H1 (cell line): ENCODE results near the gene IL17RD. TPM values are rescaled to one million over a fixed set of nuclear protein-coding genes. Genes with fewer than 3 reads are reported as not detected.

Source experiments
- POLR2A ChIP-seq, 2 experiments: IDR thresholded peaks; 1 replicate in 1 of 2; 2 replicates in 1 of 2; pipeline ENCODE4 v1.6.1; 2011; ENCODE audit warnings: low read depth in 2 of 2, low read length in 2 of 2, mild to moderate bottlenecking in 2 of 2; ENCODE audit errors: control extremely low read depth in 1 of 2
- RNF2 ChIP-seq: fragments of 200-900, 300-1000 bp; sonication (generic); IDR thresholded peaks from 2 replicates; pipeline ENCODE4 v1.7.1; 2016; ENCODE audit warnings: borderline replicate concordance, low read depth, mild to moderate bottlenecking, antibody characterized with exemption, low read length; ENCODE audit not compliant: poor library complexity, severe bottlenecking; ENCODE audit errors: missing control alignments
- SP1 ChIP-seq: IDR thresholded peaks from 2 replicates; pipeline ENCODE4 v1.6.1; 2011; ENCODE audit warnings: low read depth, low read length
- TAF1 ChIP-seq: IDR thresholded peaks from 2 replicates; pipeline ENCODE4 v1.6.1; 2011; ENCODE audit warnings: mild to moderate bottlenecking, low read depth, low read length
- TEAD4 ChIP-seq: IDR thresholded peaks from 2 replicates; pipeline ENCODE4 v1.6.1; 2012; ENCODE audit warnings: low read depth, low read length, inconsistent platforms, mixed read lengths
- polyA plus RNA-seq, 7 experiments: library from polyadenylated mRNA; depleted of rRNA in 3 of 7; stranded (reverse) in 5 of 7; unstranded in 2 of 7; fragments of >200 nt in 5 of 7; fragments of 200-250 nt in 2 of 7; gene quantifications; 1 replicate in 5 of 7; 2 replicates in 1 of 7; 4 replicates in 1 of 7; pipeline versions ENCODE4 v1.2.1 to v1.2.3, GENCODE V29; 2011 to 2013; ENCODE audit warnings: missing spikeins in 2 of 7, mixed read lengths in 2 of 7
- total RNA-seq: library from RNA; stranded (reverse); fragmentation: NEBNext Ultra II Directional; extraction: Animal tissue kit (Norgen Biotek cat#: 25700); gene quantifications from 2 replicates; pipeline ENCODE4 v1.2.1, GENCODE V29; 2021
- TF ChIP-seq, protein P1 (sequence below): fragments of 300-600 bp; sonication (generic); IDR thresholded peaks from 2 replicates; pipeline ENCODE4 v1.7.1; 2012; ENCODE audit warnings: low read length, moderate library complexity, mild to moderate bottlenecking, inconsistent platforms; ENCODE audit not compliant: insufficient replicate concordance
- TF ChIP-seq, protein P2 (sequence below), 3 experiments: IDR thresholded peaks; 1 replicate in 2 of 3; 2 replicates in 1 of 3; pipeline versions ENCODE4 v1.5.1 to v1.6.1; 2011; ENCODE audit warnings: low read length in 3 of 3, mild to moderate bottlenecking in 3 of 3, inconsistent platforms in 2 of 3, low read depth in 1 of 3, moderate library complexity in 1 of 3; ENCODE audit not compliant: insufficient read depth in 1 of 3; ENCODE audit errors: control extremely low read depth in 1 of 3

The IL17RD gene
- total and polyA plus RNA-seq, 2 of the 8 experiments (the other 6 are each of a cell fraction or from before 2014, with no cell fraction given) = 10.9 to 48.9 TPM

DNA sequence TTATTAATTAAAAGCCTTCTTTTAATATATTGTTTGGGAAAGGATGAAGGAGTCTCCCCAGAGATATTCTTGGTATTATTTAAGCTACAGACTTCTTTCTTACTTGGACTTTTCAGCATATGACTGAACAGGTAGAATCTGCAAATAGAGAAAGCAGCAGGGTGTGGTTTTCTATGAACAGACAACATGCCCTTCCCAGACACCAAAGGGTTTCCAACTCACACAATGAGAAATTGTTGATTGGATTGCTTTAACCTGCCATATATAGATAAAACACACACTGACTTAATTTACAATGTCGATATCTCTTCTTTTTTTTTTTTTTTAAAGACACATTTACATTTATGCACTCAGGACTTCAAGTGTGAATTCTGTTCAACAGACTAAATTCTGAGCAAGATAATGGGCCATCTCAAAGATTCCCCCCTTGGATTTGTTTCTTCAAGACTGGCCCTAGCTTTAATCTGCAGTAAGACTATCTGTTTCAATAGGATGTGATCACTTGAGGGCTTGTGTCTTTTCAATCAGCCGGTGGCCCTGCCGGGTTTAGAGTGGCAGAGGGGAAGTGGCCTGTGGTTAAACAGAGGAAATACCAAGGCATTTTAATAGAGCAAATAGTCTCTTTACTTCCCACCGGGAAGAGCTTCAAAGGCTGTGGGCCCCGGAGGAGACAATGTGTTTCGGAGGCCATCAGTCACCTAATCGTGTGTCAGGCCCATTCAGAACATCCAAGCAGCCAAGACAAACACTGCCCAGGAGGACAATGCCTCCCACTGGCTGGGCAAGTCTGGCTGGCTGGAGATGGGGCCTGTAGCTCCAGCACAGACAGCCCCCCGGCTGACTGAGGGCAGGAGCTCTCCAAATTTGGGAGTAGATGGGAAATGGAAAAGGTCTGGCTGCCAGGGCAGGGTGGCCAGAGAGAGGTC, 6.1 kb downstream of the IL17RD start (continued):
- TF ChIP-seq, protein P1, sequence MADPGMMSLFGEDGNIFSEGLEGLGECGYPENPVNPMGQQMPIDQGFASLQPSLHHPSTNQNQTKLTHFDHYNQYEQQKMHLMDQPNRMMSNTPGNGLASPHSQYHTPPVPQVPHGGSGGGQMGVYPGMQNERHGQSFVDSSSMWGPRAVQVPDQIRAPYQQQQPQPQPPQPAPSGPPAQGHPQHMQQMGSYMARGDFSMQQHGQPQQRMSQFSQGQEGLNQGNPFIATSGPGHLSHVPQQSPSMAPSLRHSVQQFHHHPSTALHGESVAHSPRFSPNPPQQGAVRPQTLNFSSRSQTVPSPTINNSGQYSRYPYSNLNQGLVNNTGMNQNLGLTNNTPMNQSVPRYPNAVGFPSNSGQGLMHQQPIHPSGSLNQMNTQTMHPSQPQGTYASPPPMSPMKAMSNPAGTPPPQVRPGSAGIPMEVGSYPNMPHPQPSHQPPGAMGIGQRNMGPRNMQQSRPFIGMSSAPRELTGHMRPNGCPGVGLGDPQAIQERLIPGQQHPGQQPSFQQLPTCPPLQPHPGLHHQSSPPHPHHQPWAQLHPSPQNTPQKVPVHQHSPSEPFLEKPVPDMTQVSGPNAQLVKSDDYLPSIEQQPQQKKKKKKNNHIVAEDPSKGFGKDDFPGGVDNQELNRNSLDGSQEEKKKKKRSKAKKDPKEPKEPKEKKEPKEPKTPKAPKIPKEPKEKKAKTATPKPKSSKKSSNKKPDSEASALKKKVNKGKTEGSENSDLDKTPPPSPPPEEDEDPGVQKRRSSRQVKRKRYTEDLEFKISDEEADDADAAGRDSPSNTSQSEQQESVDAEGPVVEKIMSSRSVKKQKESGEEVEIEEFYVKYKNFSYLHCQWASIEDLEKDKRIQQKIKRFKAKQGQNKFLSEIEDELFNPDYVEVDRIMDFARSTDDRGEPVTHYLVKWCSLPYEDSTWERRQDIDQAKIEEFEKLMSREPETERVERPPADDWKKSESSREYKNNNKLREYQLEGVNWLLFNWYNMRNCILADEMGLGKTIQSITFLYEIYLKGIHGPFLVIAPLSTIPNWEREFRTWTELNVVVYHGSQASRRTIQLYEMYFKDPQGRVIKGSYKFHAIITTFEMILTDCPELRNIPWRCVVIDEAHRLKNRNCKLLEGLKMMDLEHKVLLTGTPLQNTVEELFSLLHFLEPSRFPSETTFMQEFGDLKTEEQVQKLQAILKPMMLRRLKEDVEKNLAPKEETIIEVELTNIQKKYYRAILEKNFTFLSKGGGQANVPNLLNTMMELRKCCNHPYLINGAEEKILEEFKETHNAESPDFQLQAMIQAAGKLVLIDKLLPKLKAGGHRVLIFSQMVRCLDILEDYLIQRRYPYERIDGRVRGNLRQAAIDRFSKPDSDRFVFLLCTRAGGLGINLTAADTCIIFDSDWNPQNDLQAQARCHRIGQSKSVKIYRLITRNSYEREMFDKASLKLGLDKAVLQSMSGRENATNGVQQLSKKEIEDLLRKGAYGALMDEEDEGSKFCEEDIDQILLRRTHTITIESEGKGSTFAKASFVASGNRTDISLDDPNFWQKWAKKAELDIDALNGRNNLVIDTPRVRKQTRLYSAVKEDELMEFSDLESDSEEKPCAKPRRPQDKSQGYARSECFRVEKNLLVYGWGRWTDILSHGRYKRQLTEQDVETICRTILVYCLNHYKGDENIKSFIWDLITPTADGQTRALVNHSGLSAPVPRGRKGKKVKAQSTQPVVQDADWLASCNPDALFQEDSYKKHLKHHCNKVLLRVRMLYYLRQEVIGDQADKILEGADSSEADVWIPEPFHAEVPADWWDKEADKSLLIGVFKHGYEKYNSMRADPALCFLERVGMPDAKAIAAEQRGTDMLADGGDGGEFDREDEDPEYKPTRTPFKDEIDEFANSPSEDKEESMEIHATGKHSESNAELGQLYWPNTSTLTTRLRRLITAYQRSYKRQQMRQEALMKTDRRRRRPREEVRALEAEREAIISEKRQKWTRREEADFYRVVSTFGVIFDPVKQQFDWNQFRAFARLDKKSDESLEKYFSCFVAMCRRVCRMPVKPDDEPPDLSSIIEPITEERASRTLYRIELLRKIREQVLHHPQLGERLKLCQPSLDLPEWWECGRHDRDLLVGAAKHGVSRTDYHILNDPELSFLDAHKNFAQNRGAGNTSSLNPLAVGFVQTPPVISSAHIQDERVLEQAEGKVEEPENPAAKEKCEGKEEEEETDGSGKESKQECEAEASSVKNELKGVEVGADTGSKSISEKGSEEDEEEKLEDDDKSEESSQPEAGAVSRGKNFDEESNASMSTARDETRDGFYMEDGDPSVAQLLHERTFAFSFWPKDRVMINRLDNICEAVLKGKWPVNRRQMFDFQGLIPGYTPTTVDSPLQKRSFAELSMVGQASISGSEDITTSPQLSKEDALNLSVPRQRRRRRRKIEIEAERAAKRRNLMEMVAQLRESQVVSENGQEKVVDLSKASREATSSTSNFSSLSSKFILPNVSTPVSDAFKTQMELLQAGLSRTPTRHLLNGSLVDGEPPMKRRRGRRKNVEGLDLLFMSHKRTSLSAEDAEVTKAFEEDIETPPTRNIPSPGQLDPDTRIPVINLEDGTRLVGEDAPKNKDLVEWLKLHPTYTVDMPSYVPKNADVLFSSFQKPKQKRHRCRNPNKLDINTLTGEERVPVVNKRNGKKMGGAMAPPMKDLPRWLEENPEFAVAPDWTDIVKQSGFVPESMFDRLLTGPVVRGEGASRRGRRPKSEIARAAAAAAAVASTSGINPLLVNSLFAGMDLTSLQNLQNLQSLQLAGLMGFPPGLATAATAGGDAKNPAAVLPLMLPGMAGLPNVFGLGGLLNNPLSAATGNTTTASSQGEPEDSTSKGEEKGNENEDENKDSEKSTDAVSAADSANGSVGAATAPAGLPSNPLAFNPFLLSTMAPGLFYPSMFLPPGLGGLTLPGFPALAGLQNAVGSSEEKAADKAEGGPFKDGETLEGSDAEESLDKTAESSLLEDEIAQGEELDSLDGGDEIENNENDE = peak; percentile 27
- TF ChIP-seq, protein P2, sequence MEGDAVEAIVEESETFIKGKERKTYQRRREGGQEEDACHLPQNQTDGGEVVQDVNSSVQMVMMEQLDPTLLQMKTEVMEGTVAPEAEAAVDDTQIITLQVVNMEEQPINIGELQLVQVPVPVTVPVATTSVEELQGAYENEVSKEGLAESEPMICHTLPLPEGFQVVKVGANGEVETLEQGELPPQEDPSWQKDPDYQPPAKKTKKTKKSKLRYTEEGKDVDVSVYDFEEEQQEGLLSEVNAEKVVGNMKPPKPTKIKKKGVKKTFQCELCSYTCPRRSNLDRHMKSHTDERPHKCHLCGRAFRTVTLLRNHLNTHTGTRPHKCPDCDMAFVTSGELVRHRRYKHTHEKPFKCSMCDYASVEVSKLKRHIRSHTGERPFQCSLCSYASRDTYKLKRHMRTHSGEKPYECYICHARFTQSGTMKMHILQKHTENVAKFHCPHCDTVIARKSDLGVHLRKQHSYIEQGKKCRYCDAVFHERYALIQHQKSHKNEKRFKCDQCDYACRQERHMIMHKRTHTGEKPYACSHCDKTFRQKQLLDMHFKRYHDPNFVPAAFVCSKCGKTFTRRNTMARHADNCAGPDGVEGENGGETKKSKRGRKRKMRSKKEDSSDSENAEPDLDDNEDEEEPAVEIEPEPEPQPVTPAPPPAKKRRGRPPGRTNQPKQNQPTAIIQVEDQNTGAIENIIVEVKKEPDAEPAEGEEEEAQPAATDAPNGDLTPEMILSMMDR (IDR thresholded peaks at IDR 0.05; ENCODE audit: control extremely low read depth in 1 of 3, insufficient read depth in 1 of 3, low read depth in 1 of 3, low read length in 3 of 3) = peak in 1 of 3 experiments; percentile 2; a peak in 1 of 4 replicates
- TF ChIP-seq TEAD4 = peak; percentile 55; the same call in 1 of the 2 replicates
- no peak for TF ChIP-seq RNF2
- TF ChIP-seq POLR2A (IDR thresholded peaks at IDR 0.05; ENCODE audit: control extremely low read depth in 1 of 2, low read depth in 2 of 2, low read length in 2 of 2) = no peak
- no peak for TF ChIP-seq SP1
- no peak for TF ChIP-seq TAF1
